H1 (cell line): ENCODE data around the gene LRRC26. TPM values are rescaled to one million over a fixed set of nuclear protein-coding genes. Genes with fewer than 3 reads are reported as not detected.
A peak's percentile ranks its signal among the peaks of the same experiment; 100 is the strongest.

Source experiments
- BCL11A ChIP-seq, 2 experiments: IDR thresholded peaks; one replicate each; pipeline ENCODE4 v1.6.1; 2011; ENCODE audit warnings: low read depth in 2 of 2, low read length in 2 of 2, mild to moderate bottlenecking in 2 of 2
- E2F6 ChIP-seq: IDR thresholded peaks from 2 replicates; pipeline ENCODE4 v1.6.1; 2012; ENCODE audit warnings: inconsistent platforms
- JUND ChIP-seq: IDR thresholded peaks from 2 replicates; pipeline ENCODE4 v1.6.1; 2011; ENCODE audit warnings: mild to moderate bottlenecking, improper control_type of control experiment, low read length
- KDM1A ChIP-seq: fragments of 200-600, 300-600 bp; sonication (generic); IDR thresholded peaks from 2 replicates; pipeline ENCODE4 v1.7.1; 2016; ENCODE audit warnings: mild to moderate bottlenecking, low read length, borderline replicate concordance
- NRF1 ChIP-seq: IDR thresholded peaks from 2 replicates; pipeline ENCODE4 v1.6.1; 2011; ENCODE audit warnings: mild to moderate bottlenecking, low read depth, low read length, improper control_type of control experiment
- PHF8 ChIP-seq: fragments of 200-600 bp; sonication (generic); conservative IDR thresholded peaks from 2 replicates; pipeline ENCODE4 v1.7.1; 2012; ENCODE audit warnings: low read depth, mild to moderate bottlenecking, inconsistent platforms, low read length, moderate library complexity
- RFX5 ChIP-seq: IDR thresholded peaks from 2 replicates; pipeline ENCODE4 v1.6.1; 2011; ENCODE audit warnings: low read depth, low read length, improper control_type of control experiment, borderline replicate concordance
- RNF2 ChIP-seq: fragments of 200-900, 300-1000 bp; sonication (generic); IDR thresholded peaks from 2 replicates; pipeline ENCODE4 v1.7.1; 2016; ENCODE audit warnings: borderline replicate concordance, low read depth, mild to moderate bottlenecking, antibody characterized with exemption, low read length; ENCODE audit not compliant: poor library complexity, severe bottlenecking; ENCODE audit errors: missing control alignments
- SIN3A ChIP-seq, 2 experiments: IDR thresholded peaks in 1 of 2; conservative IDR thresholded peaks in 1 of 2; 2 replicates each; pipeline ENCODE4 v1.6.1; 2011 to 2012; ENCODE audit warnings: low read length in 2 of 2, improper control_type of control experiment in 1 of 2, low read depth in 1 of 2, mild to moderate bottlenecking in 1 of 2
- SP1 ChIP-seq: IDR thresholded peaks from 2 replicates; pipeline ENCODE4 v1.6.1; 2011; ENCODE audit warnings: low read depth, low read length
- TCF12 ChIP-seq: IDR thresholded peaks from 2 replicates; pipeline ENCODE4 v1.6.1; 2011; ENCODE audit warnings: low read depth, mild to moderate bottlenecking, low read length
- TEAD4 ChIP-seq: IDR thresholded peaks from 2 replicates; pipeline ENCODE4 v1.6.1; 2012; ENCODE audit warnings: low read depth, low read length, inconsistent platforms, mixed read lengths
- USF2 ChIP-seq: IDR thresholded peaks from 2 replicates; pipeline ENCODE4 v1.6.1; 2011; ENCODE audit warnings: low read length, improper control_type of control experiment
- polyA plus RNA-seq, 7 experiments: library from polyadenylated mRNA; depleted of rRNA in 3 of 7; stranded (reverse) in 5 of 7; unstranded in 2 of 7; fragments of >200 nt in 5 of 7; fragments of 200-250 nt in 2 of 7; gene quantifications; 1 replicate in 5 of 7; 2 replicates in 1 of 7; 4 replicates in 1 of 7; pipeline versions ENCODE4 v1.2.1 to v1.2.3, GENCODE V29; 2011 to 2013; ENCODE audit warnings: missing spikeins in 2 of 7, mixed read lengths in 2 of 7
- total RNA-seq: library from RNA; stranded (reverse); fragmentation: NEBNext Ultra II Directional; extraction: Animal tissue kit (Norgen Biotek cat#: 25700); gene quantifications from 2 replicates; pipeline ENCODE4 v1.2.1, GENCODE V29; 2021

Gene LRRC26
- total and polyA plus RNA-seq, 2 of the 8 experiments (the other 6 are each of a cell fraction or from before 2014, with no cell fraction given): 0.34 to 0.85 TPM

- TF ChIP-seq E2F6: peak; percentile 83
- TF ChIP-seq TEAD4: 0 out of 2 replicates have a peak, but pooled peaks have one; percentile 5
- TF ChIP-seq RNF2: no peak
- TF ChIP-seq KDM1A: peak; percentile 9; the same call in 1 of the 2 replicates
- TF ChIP-seq RFX5: no peak
- no peak for TF ChIP-seq SP1
- TF ChIP-seq PHF8: no peak
- TF ChIP-seq TCF12: peak; percentile 36; the same call in 1 of the 2 replicates
- no peak for TF ChIP-seq BCL11A (IDR thresholded peaks at IDR 0.05; ENCODE audit: low read depth in 2 of 2, low read length in 2 of 2)
- TF ChIP-seq USF2: no peak
- TF ChIP-seq NRF1: peak; percentile 64
- TF ChIP-seq SIN3A (conservative IDR thresholded peaks at IDR 0.05 in 1 of 2, IDR thresholded peaks at IDR 0.05 in 1 of 2; ENCODE audit: low read depth in 1 of 2, low read length in 2 of 2): 0 out of 4 replicates have a peak, but pooled peaks of 1 of the 2 experiments have one; percentile 27
- no peak for TF ChIP-seq JUND
Measured at GRCh38 chr9:137168904-137169856, 671 bp downstream of the LRRC26 start (continued).
